PFSK-1 (cell line): ENCODE data around the gene ARR3.

Experiments
- POLR2AphosphoS5 ChIP-seq: IDR thresholded peaks from 2 replicates; pipeline ENCODE4 v1.6.1; 2012; ENCODE audit warnings: low read depth, mild to moderate bottlenecking, control low read depth, low read length, moderate library complexity
- SIN3A ChIP-seq: IDR thresholded peaks from 2 replicates; pipeline ENCODE4 v1.6.1; 2012; ENCODE audit warnings: mild to moderate bottlenecking, low read length, moderate library complexity, borderline replicate concordance; ENCODE audit not compliant: insufficient read depth
- TAF1 ChIP-seq: IDR thresholded peaks from 2 replicates; pipeline ENCODE4 v1.6.1; 2012; ENCODE audit warnings: low read length, control low read depth, borderline replicate concordance; ENCODE audit not compliant: insufficient read depth

DNA sequence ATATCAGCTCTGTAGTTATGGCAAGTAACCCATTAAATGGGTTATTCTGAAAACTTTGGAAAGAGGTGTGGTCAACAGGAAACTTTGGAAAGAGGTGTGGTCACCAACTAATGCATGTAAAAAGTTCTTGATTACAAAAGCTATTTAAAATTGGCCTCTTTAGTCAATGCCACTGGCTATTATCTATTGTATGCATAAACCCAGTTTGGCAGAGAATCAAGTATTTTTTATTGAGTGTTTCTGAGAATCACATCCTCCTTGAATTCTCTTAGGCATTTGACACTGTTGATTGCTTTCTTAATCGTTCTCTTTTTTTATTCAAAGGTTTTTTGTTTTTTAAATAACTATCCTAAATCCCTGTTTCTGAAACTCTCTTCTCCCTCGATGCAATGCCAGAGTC lies 15.6 kb upstream of the ARR3 start:
- TF ChIP-seq POLR2AphosphoS5 (no peak), TAF1 (no peak), SIN3A (no peak)
